Tibial nerve (tissue), 4 donors: ENCODE data around the gene ENOX1. TPM values are rescaled to one million over a fixed set of nuclear protein-coding genes. Genes with fewer than 3 reads are reported as not detected.

Experiments used
- DNase-seq, 2 donors: peaks; one replicate each; pipeline ENCODE4 v3.0.0-alpha.2; 2019; ENCODE audit warnings: low spot score in 2 of 2
- H3K27ac ChIP-seq, 4 donors: fragments of 200-600 bp; sonication (generic) in 3 of 4; one replicate each; pipeline ENCODE4 v1.5.1; 2017 to 2019; ENCODE audit warnings: mild to moderate bottlenecking in 1 of 4
- H3K27me3 ChIP-seq, 2 donors: fragments of 200-600 bp; sonication (generic) in 1 of 2; one replicate each; pipeline versions ENCODE4 v1.5.1 to v1.6.0; 2017 to 2019
- H3K36me3 ChIP-seq, 3 donors: fragments of 200-600 bp; sonication (generic); one replicate each; pipeline ENCODE4 v1.5.1; 2018 to 2019
- H3K4me1 ChIP-seq, 4 donors: fragments of 200-600 bp; sonication (generic) in 3 of 4; one replicate each; pipeline ENCODE4 v1.5.1; 2017 to 2019
- H3K4me3 ChIP-seq, 4 donors: fragments of 200-600 bp; sonication (generic) in 3 of 4; one replicate each; pipeline ENCODE4 v1.5.1; 2017 to 2019; ENCODE audit warnings: mild to moderate bottlenecking in 1 of 4, moderate library complexity in 1 of 4
- H3K9me3 ChIP-seq, 4 donors: fragments of 200-600 bp; sonication (generic) in 3 of 4; one replicate each; pipeline ENCODE4 v1.5.1; 2017 to 2019
- EP300 ChIP-seq, 2 donors: sonication (generic); formaldehyde crosslinking; IDR thresholded peaks; one replicate each; pipeline ENCODE4 v1.6.1; 2017; ENCODE audit warnings: antibody characterized with exemption in 2 of 2, mild to moderate bottlenecking in 1 of 2
- POLR2A ChIP-seq, 2 donors: fragments of 450-650 bp; IDR thresholded peaks; one replicate each; pipeline ENCODE4 v1.6.1; 2017; ENCODE audit warnings: antibody characterized with exemption in 2 of 2, mild to moderate bottlenecking in 2 of 2, moderate library complexity in 2 of 2
- WGBS, 2 donors: methylation state at CpG; one replicate each; pipeline ENCODE4 v1.1.5; 2018; 5-methylcytosine and 5-hydroxymethylcytosine counted together
- total RNA-seq, 4 donors: library from RNA; depleted of rRNA; stranded (reverse); fragments of >200 nt; gene quantifications; one replicate each; pipeline ENCODE4 v1.1.0, GENCODE V29; 2016
- TF ChIP-seq, protein P1 (sequence below), 5 experiments: fragments of 200-600 bp in 3 of 5; fragments of 450-650 bp in 2 of 5; sonication (generic) in 3 of 5; IDR thresholded peaks; one replicate each; pipeline ENCODE4 v1.5.1; 2016 to 2019; ENCODE audit warnings: antibody characterized with exemption in 5 of 5, mild to moderate bottlenecking in 3 of 5, moderate library complexity in 2 of 5

ENOX1 gene
- total RNA-seq, 4 donors from 2014 or later = 2.6 to 8.2 (median 4.6) TPM

DNA sequence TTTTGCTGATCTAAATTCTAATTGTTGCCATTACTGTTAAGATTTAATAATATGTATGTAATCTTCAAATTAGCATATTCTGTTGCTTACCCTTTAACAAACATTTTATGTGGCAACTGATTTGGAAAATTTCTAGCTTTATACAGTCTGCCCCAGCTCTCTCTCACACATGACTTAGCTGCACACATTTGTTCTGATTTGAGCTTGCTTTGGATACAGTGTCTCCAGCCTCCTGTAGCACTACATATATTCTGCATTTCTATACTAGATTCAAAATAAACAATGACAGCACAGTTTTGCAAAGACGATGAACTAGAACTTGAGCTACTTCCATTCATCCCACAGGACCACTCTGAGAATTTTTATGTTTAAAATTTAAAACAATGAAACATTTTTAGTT is 508.6 kb downstream of the ENOX1 start:
- 30 to 35% methylated on average over 1 of the region's 1 CpG for WGBS, 2 donors
- DNase-seq = no peak
- TF ChIP-seq, protein P1, sequence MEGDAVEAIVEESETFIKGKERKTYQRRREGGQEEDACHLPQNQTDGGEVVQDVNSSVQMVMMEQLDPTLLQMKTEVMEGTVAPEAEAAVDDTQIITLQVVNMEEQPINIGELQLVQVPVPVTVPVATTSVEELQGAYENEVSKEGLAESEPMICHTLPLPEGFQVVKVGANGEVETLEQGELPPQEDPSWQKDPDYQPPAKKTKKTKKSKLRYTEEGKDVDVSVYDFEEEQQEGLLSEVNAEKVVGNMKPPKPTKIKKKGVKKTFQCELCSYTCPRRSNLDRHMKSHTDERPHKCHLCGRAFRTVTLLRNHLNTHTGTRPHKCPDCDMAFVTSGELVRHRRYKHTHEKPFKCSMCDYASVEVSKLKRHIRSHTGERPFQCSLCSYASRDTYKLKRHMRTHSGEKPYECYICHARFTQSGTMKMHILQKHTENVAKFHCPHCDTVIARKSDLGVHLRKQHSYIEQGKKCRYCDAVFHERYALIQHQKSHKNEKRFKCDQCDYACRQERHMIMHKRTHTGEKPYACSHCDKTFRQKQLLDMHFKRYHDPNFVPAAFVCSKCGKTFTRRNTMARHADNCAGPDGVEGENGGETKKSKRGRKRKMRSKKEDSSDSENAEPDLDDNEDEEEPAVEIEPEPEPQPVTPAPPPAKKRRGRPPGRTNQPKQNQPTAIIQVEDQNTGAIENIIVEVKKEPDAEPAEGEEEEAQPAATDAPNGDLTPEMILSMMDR (IDR thresholded peaks at IDR 0.05) = no peak
- TF ChIP-seq POLR2A (IDR thresholded peaks at IDR 0.05) (no peak), EP300 (IDR thresholded peaks at IDR 0.05) (no peak)
- Histone ChIP-seq H3K4me3 (no peak overlapping the region), H3K36me3 (no peaks in the 10 kb centered on the region), H3K9me3 (no peaks in the 10 kb centered on the region), H3K27me3 (no peaks in the 10 kb centered on the region), H3K4me1 (no peaks in the 10 kb centered on the region), H3K27ac (no peak overlapping the region)

DNA sequence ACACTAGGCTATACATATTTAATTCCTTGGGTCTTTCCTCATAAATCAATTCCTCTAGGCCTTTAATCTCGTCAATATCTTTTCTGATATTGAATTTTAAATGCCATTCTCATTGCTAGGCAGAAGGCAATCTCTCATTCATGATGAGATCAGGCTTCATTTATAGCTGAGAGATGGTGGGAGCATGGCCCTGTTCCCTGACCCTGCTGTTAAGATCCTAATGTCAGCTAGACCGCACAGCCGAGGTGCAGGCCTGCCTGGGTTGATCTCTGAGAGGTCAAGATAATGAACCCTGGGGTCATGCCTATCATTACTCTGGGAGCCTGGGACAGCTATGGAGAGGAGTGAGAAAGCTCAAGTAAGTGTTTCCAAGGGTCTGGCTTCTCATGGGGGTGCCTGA is 509.6 kb downstream of the ENOX1 start:
- DNase-seq = no peak
- H3K27me3 ChIP-seq = no peaks in the 10 kb centered on the region
- 77 to 81% methylated on average over 3 of the region's 3 CpGs for WGBS, 2 donors
- no peaks in the 10 kb centered on the region for H3K36me3 ChIP-seq
- H3K4me3 ChIP-seq = no peak overlapping the region
- no peaks in the 10 kb centered on the region for H3K4me1 ChIP-seq
- no peaks in the 10 kb centered on the region for H3K9me3 ChIP-seq
- TF ChIP-seq, protein P1 (IDR thresholded peaks at IDR 0.05) = no peak
- TF ChIP-seq EP300 (IDR thresholded peaks at IDR 0.05) = no peak
- no peak for TF ChIP-seq POLR2A (IDR thresholded peaks at IDR 0.05)
- no peak overlapping the region for H3K27ac ChIP-seq

DNA sequence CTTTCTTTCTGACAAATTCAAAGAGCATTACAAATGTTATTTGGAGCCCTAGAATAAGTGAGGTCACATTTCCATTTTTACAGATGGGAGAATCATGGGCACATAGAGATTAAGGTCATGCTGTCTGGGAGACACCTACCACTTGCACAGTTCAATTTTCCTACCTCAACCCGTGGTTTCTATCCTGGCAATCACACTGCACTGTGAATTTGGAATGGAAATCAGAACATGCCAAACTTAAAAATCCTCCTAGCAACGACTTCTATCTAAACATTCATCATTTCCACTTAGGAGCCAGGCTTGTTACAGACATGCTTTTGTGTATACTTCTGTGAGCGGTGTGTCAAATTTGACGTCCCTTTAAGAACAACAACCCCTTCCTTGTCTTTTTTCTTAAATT is 511.9 kb downstream of the ENOX1 start:
- H3K36me3 ChIP-seq = no peaks in the 10 kb centered on the region
- no peak for DNase-seq
- H3K27me3 ChIP-seq = no peaks in the 10 kb centered on the region
- TF ChIP-seq, protein P1 (IDR thresholded peaks at IDR 0.05) = no peak
- TF ChIP-seq POLR2A (IDR thresholded peaks at IDR 0.05) (no peak), EP300 (IDR thresholded peaks at IDR 0.05) (no peak)
- 47 to 69% methylated on average over 4 of the region's 4 CpGs for WGBS, 2 donors
- no peak overlapping the region for H3K27ac ChIP-seq
- no peak overlapping the region for H3K4me3 ChIP-seq
- H3K4me1 ChIP-seq = no peaks in the 10 kb centered on the region
- no peaks in the 10 kb centered on the region for H3K9me3 ChIP-seq

DNA sequence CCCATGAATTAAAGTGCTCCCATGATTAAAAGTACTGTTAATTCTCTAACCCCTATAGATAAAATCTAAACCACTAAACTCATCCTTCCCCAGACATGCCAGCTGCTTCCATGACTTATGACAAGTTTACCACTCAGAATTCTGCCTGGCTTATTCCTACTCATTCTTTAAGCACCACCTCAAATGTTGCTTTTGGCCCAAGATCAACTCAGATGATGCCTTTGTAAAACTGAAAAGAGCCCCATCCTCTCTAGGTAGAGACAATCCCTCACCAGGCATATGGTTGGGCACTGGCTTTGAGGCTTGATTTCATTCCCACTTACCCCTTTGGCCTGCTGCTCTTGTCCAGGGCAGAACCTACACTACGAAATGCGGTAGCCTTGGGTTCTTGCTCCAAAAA is 513.4 kb downstream of the ENOX1 start:
- H3K4me3 ChIP-seq = no peak overlapping the region
- no peaks in the 10 kb centered on the region for H3K9me3 ChIP-seq
- no peak overlapping the region for H3K27ac ChIP-seq
- no peak for DNase-seq
- TF ChIP-seq, protein P1 (IDR thresholded peaks at IDR 0.05) = no peak
- no peak for TF ChIP-seq EP300 (IDR thresholded peaks at IDR 0.05)
- no peak for TF ChIP-seq POLR2A (IDR thresholded peaks at IDR 0.05)
- 98% methylated on average over 2 of the region's 2 CpGs for WGBS, 2 donors
- no peaks in the 10 kb centered on the region for H3K36me3 ChIP-seq
- H3K27me3 ChIP-seq = no peaks in the 10 kb centered on the region
- H3K4me1 ChIP-seq = no peaks in the 10 kb centered on the region

DNA sequence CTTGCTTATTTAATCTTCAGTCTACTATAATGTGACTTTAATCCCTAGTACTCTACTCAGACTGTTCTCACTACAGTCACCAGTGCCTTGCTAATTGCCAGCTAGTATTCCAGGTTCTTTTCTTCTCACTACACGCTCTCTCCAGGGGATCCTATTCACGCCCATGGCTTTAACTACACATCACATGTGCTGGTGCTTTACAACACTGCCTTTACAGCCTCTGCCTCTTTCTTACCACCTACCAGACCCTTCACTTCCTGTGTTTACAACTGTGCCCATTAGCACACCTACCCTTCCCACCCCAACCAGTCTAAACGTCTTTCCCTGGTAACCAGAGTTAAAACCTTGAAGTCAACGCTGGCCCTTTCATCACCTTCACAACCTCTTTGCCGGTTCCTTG is 513.9 kb downstream of the ENOX1 start:
- no peak overlapping the region for H3K4me3 ChIP-seq
- H3K27ac ChIP-seq = no peak overlapping the region
- 58 to 62% methylated on average over 5 of the region's 5 CpGs for WGBS, 2 donors
- TF ChIP-seq POLR2A (IDR thresholded peaks at IDR 0.05) (no peak), EP300 (IDR thresholded peaks at IDR 0.05) (no peak)
- TF ChIP-seq, protein P1 (IDR thresholded peaks at IDR 0.05) = no peak
- H3K9me3 ChIP-seq = no peaks in the 10 kb centered on the region
- no peaks in the 10 kb centered on the region for H3K27me3 ChIP-seq
- no peaks in the 10 kb centered on the region for H3K4me1 ChIP-seq
- no peak for DNase-seq
- H3K36me3 ChIP-seq = no peaks in the 10 kb centered on the region
